H1 (cell line): Measurements from ENCODE around the gene SLC5A11. TPM values are rescaled to one million over a fixed set of nuclear protein-coding genes. Genes with fewer than 3 reads are reported as not detected.

Source experiments
- BCL11A ChIP-seq, 2 experiments: IDR thresholded peaks; one replicate each; pipeline ENCODE4 v1.6.1; 2011; ENCODE audit warnings: low read depth in 2 of 2, low read length in 2 of 2, mild to moderate bottlenecking in 2 of 2
- CBX8 ChIP-seq: fragments of 300-800, 300-1000 bp; sonication (generic); IDR thresholded peaks from 2 replicates; pipeline ENCODE4 v1.7.1; 2016; ENCODE audit warnings: low read depth, low read length, borderline replicate concordance
- TAF1 ChIP-seq: IDR thresholded peaks from 2 replicates; pipeline ENCODE4 v1.6.1; 2011; ENCODE audit warnings: mild to moderate bottlenecking, low read depth, low read length
- polyA plus RNA-seq, 7 experiments: library from polyadenylated mRNA; depleted of rRNA in 3 of 7; stranded (reverse) in 5 of 7; unstranded in 2 of 7; fragments of >200 nt in 5 of 7; fragments of 200-250 nt in 2 of 7; gene quantifications; 1 replicate in 5 of 7; 2 replicates in 1 of 7; 4 replicates in 1 of 7; pipeline versions ENCODE4 v1.2.1 to v1.2.3, GENCODE V29; 2011 to 2013; ENCODE audit warnings: missing spikeins in 2 of 7, mixed read lengths in 2 of 7
- total RNA-seq: library from RNA; stranded (reverse); fragmentation: NEBNext Ultra II Directional; extraction: Animal tissue kit (Norgen Biotek cat#: 25700); gene quantifications from 2 replicates; pipeline ENCODE4 v1.2.1, GENCODE V29; 2021
- TF ChIP-seq, protein P1 (sequence below): fragments of 300-600 bp; sonication (generic); IDR thresholded peaks from 2 replicates; pipeline ENCODE4 v1.7.1; 2012; ENCODE audit warnings: low read length, moderate library complexity, mild to moderate bottlenecking, inconsistent platforms; ENCODE audit not compliant: insufficient replicate concordance

The SLC5A11 gene
- total and polyA plus RNA-seq, 2 of the 8 experiments (the other 6 are each of a cell fraction or from before 2014, with no cell fraction given), result 0.26 to 0.59 TPM

- TF ChIP-seq, protein P1, sequence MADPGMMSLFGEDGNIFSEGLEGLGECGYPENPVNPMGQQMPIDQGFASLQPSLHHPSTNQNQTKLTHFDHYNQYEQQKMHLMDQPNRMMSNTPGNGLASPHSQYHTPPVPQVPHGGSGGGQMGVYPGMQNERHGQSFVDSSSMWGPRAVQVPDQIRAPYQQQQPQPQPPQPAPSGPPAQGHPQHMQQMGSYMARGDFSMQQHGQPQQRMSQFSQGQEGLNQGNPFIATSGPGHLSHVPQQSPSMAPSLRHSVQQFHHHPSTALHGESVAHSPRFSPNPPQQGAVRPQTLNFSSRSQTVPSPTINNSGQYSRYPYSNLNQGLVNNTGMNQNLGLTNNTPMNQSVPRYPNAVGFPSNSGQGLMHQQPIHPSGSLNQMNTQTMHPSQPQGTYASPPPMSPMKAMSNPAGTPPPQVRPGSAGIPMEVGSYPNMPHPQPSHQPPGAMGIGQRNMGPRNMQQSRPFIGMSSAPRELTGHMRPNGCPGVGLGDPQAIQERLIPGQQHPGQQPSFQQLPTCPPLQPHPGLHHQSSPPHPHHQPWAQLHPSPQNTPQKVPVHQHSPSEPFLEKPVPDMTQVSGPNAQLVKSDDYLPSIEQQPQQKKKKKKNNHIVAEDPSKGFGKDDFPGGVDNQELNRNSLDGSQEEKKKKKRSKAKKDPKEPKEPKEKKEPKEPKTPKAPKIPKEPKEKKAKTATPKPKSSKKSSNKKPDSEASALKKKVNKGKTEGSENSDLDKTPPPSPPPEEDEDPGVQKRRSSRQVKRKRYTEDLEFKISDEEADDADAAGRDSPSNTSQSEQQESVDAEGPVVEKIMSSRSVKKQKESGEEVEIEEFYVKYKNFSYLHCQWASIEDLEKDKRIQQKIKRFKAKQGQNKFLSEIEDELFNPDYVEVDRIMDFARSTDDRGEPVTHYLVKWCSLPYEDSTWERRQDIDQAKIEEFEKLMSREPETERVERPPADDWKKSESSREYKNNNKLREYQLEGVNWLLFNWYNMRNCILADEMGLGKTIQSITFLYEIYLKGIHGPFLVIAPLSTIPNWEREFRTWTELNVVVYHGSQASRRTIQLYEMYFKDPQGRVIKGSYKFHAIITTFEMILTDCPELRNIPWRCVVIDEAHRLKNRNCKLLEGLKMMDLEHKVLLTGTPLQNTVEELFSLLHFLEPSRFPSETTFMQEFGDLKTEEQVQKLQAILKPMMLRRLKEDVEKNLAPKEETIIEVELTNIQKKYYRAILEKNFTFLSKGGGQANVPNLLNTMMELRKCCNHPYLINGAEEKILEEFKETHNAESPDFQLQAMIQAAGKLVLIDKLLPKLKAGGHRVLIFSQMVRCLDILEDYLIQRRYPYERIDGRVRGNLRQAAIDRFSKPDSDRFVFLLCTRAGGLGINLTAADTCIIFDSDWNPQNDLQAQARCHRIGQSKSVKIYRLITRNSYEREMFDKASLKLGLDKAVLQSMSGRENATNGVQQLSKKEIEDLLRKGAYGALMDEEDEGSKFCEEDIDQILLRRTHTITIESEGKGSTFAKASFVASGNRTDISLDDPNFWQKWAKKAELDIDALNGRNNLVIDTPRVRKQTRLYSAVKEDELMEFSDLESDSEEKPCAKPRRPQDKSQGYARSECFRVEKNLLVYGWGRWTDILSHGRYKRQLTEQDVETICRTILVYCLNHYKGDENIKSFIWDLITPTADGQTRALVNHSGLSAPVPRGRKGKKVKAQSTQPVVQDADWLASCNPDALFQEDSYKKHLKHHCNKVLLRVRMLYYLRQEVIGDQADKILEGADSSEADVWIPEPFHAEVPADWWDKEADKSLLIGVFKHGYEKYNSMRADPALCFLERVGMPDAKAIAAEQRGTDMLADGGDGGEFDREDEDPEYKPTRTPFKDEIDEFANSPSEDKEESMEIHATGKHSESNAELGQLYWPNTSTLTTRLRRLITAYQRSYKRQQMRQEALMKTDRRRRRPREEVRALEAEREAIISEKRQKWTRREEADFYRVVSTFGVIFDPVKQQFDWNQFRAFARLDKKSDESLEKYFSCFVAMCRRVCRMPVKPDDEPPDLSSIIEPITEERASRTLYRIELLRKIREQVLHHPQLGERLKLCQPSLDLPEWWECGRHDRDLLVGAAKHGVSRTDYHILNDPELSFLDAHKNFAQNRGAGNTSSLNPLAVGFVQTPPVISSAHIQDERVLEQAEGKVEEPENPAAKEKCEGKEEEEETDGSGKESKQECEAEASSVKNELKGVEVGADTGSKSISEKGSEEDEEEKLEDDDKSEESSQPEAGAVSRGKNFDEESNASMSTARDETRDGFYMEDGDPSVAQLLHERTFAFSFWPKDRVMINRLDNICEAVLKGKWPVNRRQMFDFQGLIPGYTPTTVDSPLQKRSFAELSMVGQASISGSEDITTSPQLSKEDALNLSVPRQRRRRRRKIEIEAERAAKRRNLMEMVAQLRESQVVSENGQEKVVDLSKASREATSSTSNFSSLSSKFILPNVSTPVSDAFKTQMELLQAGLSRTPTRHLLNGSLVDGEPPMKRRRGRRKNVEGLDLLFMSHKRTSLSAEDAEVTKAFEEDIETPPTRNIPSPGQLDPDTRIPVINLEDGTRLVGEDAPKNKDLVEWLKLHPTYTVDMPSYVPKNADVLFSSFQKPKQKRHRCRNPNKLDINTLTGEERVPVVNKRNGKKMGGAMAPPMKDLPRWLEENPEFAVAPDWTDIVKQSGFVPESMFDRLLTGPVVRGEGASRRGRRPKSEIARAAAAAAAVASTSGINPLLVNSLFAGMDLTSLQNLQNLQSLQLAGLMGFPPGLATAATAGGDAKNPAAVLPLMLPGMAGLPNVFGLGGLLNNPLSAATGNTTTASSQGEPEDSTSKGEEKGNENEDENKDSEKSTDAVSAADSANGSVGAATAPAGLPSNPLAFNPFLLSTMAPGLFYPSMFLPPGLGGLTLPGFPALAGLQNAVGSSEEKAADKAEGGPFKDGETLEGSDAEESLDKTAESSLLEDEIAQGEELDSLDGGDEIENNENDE, result no peak
- no peak for TF ChIP-seq CBX8
- no peak for TF ChIP-seq TAF1
- no peak for TF ChIP-seq BCL11A (IDR thresholded peaks at IDR 0.05; ENCODE audit: low read depth in 2 of 2, low read length in 2 of 2)
These were observed 8.1 kb downstream of the SLC5A11 start (continued) for GRCh38 chr16:24853830-24854229.
